ENCODE results near the gene SIN3A.
"Not testable (repeated sequence)": the region's sequence is repeated elsewhere in the genome, so short reads cannot be mapped to it uniquely, and the experiment has no call there.

DNA sequence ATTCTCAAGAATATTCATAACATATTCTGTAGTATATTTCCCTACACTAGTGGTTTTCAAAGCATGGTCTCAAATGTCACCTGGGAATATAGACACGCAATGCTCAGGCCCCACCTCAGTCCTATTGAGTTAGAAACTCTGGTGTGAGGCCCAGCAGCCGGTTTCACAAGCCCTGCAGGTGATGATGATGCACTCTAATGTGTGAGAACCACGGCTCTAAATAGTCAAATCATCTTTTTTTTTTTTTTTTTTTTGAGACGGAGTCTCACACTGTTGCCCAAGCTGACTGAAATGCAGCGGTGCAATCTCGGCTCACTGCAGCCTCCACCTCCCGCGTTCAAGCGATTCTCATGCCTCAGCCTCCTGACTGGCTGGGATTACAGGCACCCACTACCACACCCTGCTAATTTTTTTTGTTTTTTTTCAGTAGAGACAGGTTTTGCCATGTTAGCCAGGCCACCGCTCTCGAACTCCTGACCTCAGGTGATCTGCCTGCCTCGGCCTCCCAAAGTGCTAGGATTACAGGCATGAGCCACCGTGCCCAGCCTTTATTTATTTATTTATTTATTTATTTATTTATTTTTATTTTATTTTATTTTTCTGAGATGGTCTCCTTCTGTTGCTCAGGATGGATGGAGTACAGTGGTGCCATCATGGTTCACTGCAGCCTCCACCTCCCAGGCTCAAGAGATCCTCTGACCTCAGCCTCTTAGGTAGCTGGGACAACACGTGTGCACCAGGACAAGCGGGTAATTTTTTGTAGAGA is 117.7 kb downstream of the SIN3A start:
- TF ChIP-seq, protein P1, sequence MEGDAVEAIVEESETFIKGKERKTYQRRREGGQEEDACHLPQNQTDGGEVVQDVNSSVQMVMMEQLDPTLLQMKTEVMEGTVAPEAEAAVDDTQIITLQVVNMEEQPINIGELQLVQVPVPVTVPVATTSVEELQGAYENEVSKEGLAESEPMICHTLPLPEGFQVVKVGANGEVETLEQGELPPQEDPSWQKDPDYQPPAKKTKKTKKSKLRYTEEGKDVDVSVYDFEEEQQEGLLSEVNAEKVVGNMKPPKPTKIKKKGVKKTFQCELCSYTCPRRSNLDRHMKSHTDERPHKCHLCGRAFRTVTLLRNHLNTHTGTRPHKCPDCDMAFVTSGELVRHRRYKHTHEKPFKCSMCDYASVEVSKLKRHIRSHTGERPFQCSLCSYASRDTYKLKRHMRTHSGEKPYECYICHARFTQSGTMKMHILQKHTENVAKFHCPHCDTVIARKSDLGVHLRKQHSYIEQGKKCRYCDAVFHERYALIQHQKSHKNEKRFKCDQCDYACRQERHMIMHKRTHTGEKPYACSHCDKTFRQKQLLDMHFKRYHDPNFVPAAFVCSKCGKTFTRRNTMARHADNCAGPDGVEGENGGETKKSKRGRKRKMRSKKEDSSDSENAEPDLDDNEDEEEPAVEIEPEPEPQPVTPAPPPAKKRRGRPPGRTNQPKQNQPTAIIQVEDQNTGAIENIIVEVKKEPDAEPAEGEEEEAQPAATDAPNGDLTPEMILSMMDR (IDR thresholded peaks at IDR 0.05; ENCODE audit: insufficient read depth, low read depth, low read length), result not testable (repeated sequence)
- not testable (repeated sequence) for TF ChIP-seq EZH2 (IDR thresholded peaks at IDR 0.05; ENCODE audit: insufficient read depth, low read length)
